Liver (tissue), 3 donors: ENCODE results near the gene VRK2.

Experiments used
- ATF3 ChIP-seq: IDR thresholded peaks from 2 replicates; pipeline ENCODE4 v1.6.1; 2016; ENCODE audit warnings: antibody characterized with exemption
- CTCF ChIP-seq: fragments of 150-350 bp; IDR thresholded peaks from 2 replicates; pipeline ENCODE4 v1.5.1; 2017; ENCODE audit warnings: improper control_type of control experiment, low read depth, low read length; ENCODE audit not compliant: missing input control
- EGR1 ChIP-seq, 2 donors: IDR thresholded peaks; 2 replicates each; pipeline ENCODE4 v1.6.1; 2016 to 2018; ENCODE audit warnings: antibody characterized with exemption in 2 of 2, low read depth in 2 of 2
- FOXA1 ChIP-seq: IDR thresholded peaks from 2 replicates; pipeline ENCODE4 v1.6.1; 2016; ENCODE audit warnings: antibody characterized with exemption
- HNF4A ChIP-seq, 2 donors: conservative IDR thresholded peaks; 2 replicates each; pipeline ENCODE4 v1.6.1; 2016; ENCODE audit warnings: antibody characterized with exemption in 2 of 2, mild to moderate bottlenecking in 2 of 2
- JUND ChIP-seq, 2 donors: IDR thresholded peaks; 2 replicates each; pipeline ENCODE4 v1.6.1; 2016; ENCODE audit warnings: antibody characterized with exemption in 2 of 2
- MAX ChIP-seq: IDR thresholded peaks from 2 replicates; pipeline ENCODE4 v1.6.1; 2016; ENCODE audit warnings: antibody characterized with exemption
- NR2F2 ChIP-seq: IDR thresholded peaks from 2 replicates; pipeline ENCODE4 v1.6.1; 2016; ENCODE audit warnings: antibody characterized with exemption
- RAD21 ChIP-seq, 2 donors: IDR thresholded peaks; 2 replicates each; pipeline ENCODE4 v1.6.1; 2016; ENCODE audit warnings: antibody characterized with exemption in 2 of 2, mild to moderate bottlenecking in 2 of 2
- REST ChIP-seq: IDR thresholded peaks from 2 replicates; pipeline ENCODE4 v1.6.1; 2016; ENCODE audit warnings: antibody characterized with exemption, mild to moderate bottlenecking
- RXRA ChIP-seq, 2 donors: IDR thresholded peaks; 2 replicates each; pipeline ENCODE4 v1.6.1; 2017 to 2018; ENCODE audit warnings: antibody characterized with exemption in 2 of 2, mild to moderate bottlenecking in 1 of 2
- TAF1 ChIP-seq: conservative IDR thresholded peaks from 2 replicates; pipeline ENCODE4 v1.6.1; 2016; ENCODE audit warnings: antibody characterized with exemption, mild to moderate bottlenecking
- YY1 ChIP-seq: IDR thresholded peaks from 2 replicates; pipeline ENCODE4 v1.6.1; 2016; ENCODE audit warnings: antibody characterized with exemption, mild to moderate bottlenecking
- donor health status: healthy.
- donor health status: healthy.

GRCh38 chr2:58065248-58065647 lies 18.6 kb downstream of the VRK2 start:
- TF ChIP-seq CTCF = no peak
- no peak for TF ChIP-seq MAX
- no peak for TF ChIP-seq ATF3
- no peak for TF ChIP-seq FOXA1
- TF ChIP-seq NR2F2 = no peak
- TF ChIP-seq TAF1 = no peak
- no peak for TF ChIP-seq JUND (IDR thresholded peaks at IDR 0.05)
- TF ChIP-seq YY1 = no peak
- TF ChIP-seq HNF4A (conservative IDR thresholded peaks at IDR 0.05) = no peak
- no peak for TF ChIP-seq REST
- no peak for TF ChIP-seq EGR1 (IDR thresholded peaks at IDR 0.05; ENCODE audit: low read depth in 2 of 2)
- no peak for TF ChIP-seq RAD21 (IDR thresholded peaks at IDR 0.05)
- no peak for TF ChIP-seq RXRA (IDR thresholded peaks at IDR 0.05)
